ENCODE results near the gene SEPTIN7. TPM values are rescaled to one million over a fixed set of nuclear protein-coding genes. Genes with fewer than 3 reads are reported as not detected.

Gene SEPTIN7
- polyA plus RNA-seq, 3 donors: 362 to 417 (median 376) TPM

DNA sequence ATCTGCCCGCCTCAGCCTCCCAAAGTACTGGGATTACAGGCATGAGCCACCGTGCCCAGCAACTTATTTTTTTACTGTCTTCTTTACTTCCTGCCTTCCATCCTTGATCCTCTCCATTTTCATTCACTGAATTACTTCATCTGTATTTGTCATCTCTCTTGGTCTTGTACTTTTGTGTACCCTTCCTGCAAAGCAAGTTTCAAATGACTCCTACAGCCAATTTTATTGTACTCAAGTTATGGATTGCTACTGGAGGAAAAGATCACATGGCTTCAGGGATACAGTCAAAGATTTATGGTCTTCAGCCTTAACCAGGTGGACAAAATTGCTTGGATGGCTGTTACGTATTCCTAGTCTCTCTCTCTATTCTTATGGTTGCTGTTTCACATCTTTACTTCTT lies 22.6 kb downstream of the SEPTIN7 start:
- no peak for DNase-seq

GRCh38 chr7:35825974-35826373 lies 25.1 kb downstream of the SEPTIN7 start:
- DNase-seq: no peak

- DNase-seq: no peak
Measured at GRCh38 chr7:35826751-35827150, 25.9 kb downstream of the SEPTIN7 start.

DNA sequence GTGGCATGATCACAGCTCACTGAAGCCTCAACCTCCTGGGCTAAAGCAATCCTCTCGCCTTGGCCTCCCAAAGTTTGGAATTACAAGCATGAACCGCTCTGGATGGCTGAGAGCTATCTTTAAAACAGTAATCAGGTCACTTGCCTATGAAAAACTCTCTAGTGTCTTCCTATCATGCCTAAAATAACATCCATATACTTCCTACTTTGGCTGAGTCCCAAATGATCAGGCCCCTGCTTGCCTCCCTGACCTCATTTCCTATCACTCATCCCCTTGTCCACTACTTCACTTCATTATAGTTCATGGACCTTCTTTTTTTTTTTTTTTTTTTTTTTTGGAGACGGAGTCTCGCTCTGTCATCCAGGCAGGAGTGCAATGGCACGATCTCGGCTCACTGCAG lies 28.0 kb downstream of the SEPTIN7 start:
- no peak for DNase-seq

DNA sequence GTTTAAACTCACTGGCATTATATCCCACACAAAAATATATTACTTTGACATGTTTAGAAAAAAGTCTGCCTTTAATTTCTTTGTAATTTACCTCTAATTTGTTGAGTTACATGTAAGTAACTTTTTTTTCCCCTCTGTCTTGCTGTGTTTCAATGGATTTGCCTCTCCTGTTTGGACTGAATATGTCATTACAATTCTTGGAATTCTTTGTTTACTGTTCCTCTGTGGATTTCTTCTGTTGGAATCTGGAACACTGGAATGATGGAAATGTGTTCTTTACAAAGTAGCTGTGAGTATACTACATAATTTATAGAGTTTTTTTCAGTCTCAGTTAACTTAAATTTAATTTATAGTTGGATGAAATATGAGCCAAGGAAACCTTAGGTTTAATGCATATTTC lies 30.4 kb downstream of the SEPTIN7 start:
- DNase-seq: peak; percentile 10

DNA sequence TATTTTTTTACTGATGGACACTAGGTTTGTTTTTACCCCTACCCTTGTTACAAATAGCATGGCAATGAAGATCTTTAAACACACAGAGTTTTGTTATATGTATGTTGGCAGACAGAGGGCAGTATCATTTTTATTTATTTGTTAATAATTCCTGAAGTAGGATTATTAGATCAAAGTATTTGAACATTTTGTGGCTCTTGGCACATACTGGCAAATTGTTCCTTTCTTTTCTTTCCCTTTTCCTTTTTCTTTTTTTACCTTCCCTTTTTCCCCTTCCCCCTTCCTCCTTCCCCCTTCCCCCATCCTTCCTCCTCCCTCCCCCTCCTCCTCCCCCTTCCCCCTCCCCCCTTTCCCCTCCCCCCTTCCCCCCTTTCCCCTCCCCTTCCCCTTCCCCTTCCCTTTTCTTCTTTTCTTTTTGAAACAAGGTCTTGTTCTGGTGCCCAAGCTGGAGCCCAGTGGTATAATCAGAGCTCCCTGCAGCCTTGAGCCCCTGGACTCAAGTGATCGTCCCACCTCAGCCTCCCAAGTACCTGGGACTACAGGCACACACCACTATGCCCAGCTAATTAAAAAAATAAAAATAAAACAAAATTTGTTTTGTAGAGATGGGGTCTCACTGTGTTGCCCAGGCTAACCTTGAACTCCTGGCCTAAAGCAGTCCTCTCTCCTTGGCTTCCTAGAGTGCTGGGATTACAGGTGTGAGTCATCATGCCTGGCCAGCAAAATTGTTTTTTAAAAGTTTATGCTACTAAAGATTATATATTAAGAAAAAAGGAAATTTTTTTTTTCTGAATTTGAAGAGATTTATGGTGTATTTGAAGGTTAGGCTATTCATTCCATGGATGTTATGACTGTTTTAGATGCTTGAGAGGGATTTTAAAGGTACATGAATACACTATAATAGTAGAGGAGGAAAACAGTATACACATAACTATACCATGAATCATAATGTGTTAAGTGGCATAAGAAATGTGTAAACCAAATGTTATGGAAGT lies 39.3 kb downstream of the SEPTIN7 start:
- no peak for DNase-seq

GRCh38 chr7:35846816-35847412 lies 46.1 kb downstream of the SEPTIN7 start:
- DNase-seq: no peak

GRCh38 chr7:35848725-35849124 lies 47.9 kb downstream of the SEPTIN7 start:
- no peak for DNase-seq

DNA sequence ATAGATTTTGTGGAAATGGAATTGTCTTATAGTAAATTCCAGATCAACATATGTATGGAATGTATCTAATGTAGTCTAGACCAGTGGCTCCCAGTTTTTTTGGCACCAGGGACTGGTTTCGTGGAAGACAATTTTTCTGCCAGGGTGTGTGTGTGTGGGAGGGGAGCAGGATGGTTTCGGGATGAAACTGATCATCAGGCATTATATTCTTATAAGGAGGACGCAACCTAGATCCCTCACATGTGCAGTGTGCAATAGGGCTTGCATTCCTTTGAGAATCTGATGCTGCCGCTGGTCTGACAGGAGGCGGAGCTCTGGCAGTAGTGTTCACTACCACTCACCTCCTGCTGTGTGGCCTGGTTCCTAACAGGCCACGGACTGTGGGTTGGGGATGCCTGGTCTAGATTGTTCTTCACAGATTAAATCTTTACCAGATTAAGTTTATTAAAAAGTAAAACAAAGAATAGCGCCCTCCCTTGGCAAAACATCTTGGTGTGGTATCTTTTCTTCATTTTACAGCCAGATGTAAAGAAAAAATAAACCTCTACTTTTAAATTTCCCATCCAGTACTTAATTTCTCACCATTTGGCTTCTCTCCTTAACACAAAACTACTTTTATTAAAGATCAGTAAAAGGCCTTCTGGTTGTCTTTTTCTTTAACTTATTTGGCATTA lies 48.4 kb downstream of the SEPTIN7 start:
- DNase-seq: no peak

GRCh38 chr7:35849954-35850353 lies 49.1 kb downstream of the SEPTIN7 start:
- no peak for DNase-seq

Other genes starting within 250 kb of the SEPTIN7 start
- gene HERPUD2, start 105.9 kb upstream of the SEPTIN7 start, polyA plus RNA-seq (ENCODE audit: insufficient read length in 3 of 3): 10 to 100 TPM; 27.4 to 42.6 (median 35.2) TPM